IMR-90 (cell line): Measurements from ENCODE around the gene GPRC5C. TPM values are rescaled to one million over a fixed set of nuclear protein-coding genes. Genes with fewer than 3 reads are reported as not detected.

ENCODE experiments used
- ATAC-seq: fragments of 200-7000 bp; cut with Tn5 transposase; 2 replicates; pipeline ENCODE4 v1.9.1; 2020; ENCODE audit warnings: low read depth, mild to moderate bottlenecking, moderate library complexity
- BruUV-seq: library from RNA; stranded (reverse); fragments of 400-500 nt; replicated peaks from 2 replicates; lab custom pipeline; 2021; lab: Mats Ljungman, UMichigan
- CTCF ChIA-PET: fragments of 300-600 bp; formaldehyde crosslinking; extraction: SDS; loops from one replicate; lab custom pipeline; 2021; ENCODE audit warnings: antibody characterized with exemption; lab: Yijun Ruan, JAX
- POLR2A ChIA-PET: fragments of 300-600 bp; sonication (Branson Sonifier 250); formaldehyde crosslinking; loops from one replicate; lab custom pipeline; 2022; ENCODE audit warnings: antibody characterized with exemption; ENCODE audit not compliant: unreplicated experiment; lab: Charles Lee
- DNase-seq: peaks from one replicate; pipeline ENCODE4 v3.0.0; 2013
- H2AFZ ChIP-seq: replicated peaks from 2 replicates; pipeline ENCODE3; 2013; ENCODE audit warnings: low read length, mild to moderate bottlenecking; ENCODE audit not compliant: poor library complexity
- H2AK5ac ChIP-seq: 2 replicates; pipeline ENCODE4 v1.6.1; 2013; ENCODE audit warnings: low read depth, low read length, inconsistent platforms
- H2AK9ac ChIP-seq: replicated peaks from 2 replicates; pipeline ENCODE3; 2013; ENCODE audit warnings: mild to moderate bottlenecking, low read depth, low read length, moderate library complexity; ENCODE audit not compliant: poor library complexity
- H2BK120ac ChIP-seq: 2 replicates; pipeline ENCODE4 v1.6.1; 2013; ENCODE audit warnings: low read depth, low read length, inconsistent platforms
- H2BK15ac ChIP-seq: 3 replicates; pipeline ENCODE4 v1.6.1; 2013; ENCODE audit warnings: low read depth, low read length, inconsistent platforms
- H2BK20ac ChIP-seq: 2 replicates; pipeline ENCODE4 v1.6.1; 2013; ENCODE audit warnings: low read depth, mild to moderate bottlenecking, inconsistent platforms, low read length, moderate library complexity
- H2BK5ac ChIP-seq: 2 replicates; pipeline ENCODE4 v1.6.1; 2013; ENCODE audit warnings: mild to moderate bottlenecking, low read depth, low read length, inconsistent platforms; ENCODE audit not compliant: poor library complexity, severe bottlenecking
- H3K14ac ChIP-seq: replicated peaks from 2 replicates; pipeline ENCODE4 v1.6.1; 2013; ENCODE audit warnings: low read depth, low read length, inconsistent platforms
- H3K18ac ChIP-seq: 2 replicates; pipeline ENCODE4 v1.6.1; 2013; ENCODE audit warnings: low read depth, low read length, control low read depth
- H3K23ac ChIP-seq: 2 replicates; pipeline ENCODE4 v1.6.1; 2013; ENCODE audit warnings: low read depth, low read length, inconsistent platforms
- H3K27ac ChIP-seq: 2 replicates; pipeline ENCODE4 v1.5.1; 2013; ENCODE audit warnings: mild to moderate bottlenecking, control low read depth, low read length; ENCODE audit not compliant: insufficient read depth
- H3K27me3 ChIP-seq: 2 replicates; pipeline ENCODE4 v1.6.1; 2013; ENCODE audit warnings: low read length; ENCODE audit not compliant: control insufficient read depth, insufficient read depth
- H3K36me3 ChIP-seq: 2 replicates; pipeline ENCODE4 v1.6.1; 2013; ENCODE audit warnings: low read length, mixed read lengths; ENCODE audit not compliant: control insufficient read depth, insufficient read depth
- H3K4ac ChIP-seq: 2 replicates; pipeline ENCODE4 v1.6.1; 2013; ENCODE audit warnings: low read depth, low read length, inconsistent platforms
- H3K4me1 ChIP-seq: 2 replicates; pipeline ENCODE4 v1.6.1; 2013; ENCODE audit warnings: low read length, mixed read lengths; ENCODE audit not compliant: control insufficient read depth, insufficient read depth
- H3K4me2 ChIP-seq: 2 replicates; pipeline ENCODE4 v1.6.1; 2013; ENCODE audit warnings: low read depth, mild to moderate bottlenecking, control low read depth, low read length, moderate library complexity
- H3K4me3 ChIP-seq: 2 replicates; pipeline ENCODE4 v1.5.1; 2013; ENCODE audit warnings: low read depth, mild to moderate bottlenecking, control low read depth, low read length, moderate library complexity; ENCODE audit not compliant: insufficient read depth
- H3K56ac ChIP-seq: 2 replicates; pipeline ENCODE4 v1.6.1; 2013; ENCODE audit warnings: low read length, inconsistent platforms; ENCODE audit not compliant: insufficient read depth; ENCODE audit errors: extremely low read depth
- H3K79me1 ChIP-seq, 2 experiments: 2 replicates each; pipeline ENCODE4 v1.6.1; 2013; ENCODE audit warnings: low read length in 2 of 2, inconsistent platforms in 1 of 2, low read depth in 1 of 2
- H3K9ac ChIP-seq: 2 replicates; pipeline ENCODE4 v1.6.1; 2013; ENCODE audit warnings: low read depth, low read length, control low read depth
- H3K9me1 ChIP-seq: 2 replicates; pipeline ENCODE4 v1.6.1; 2013; ENCODE audit warnings: low read length, inconsistent platforms; ENCODE audit not compliant: insufficient read depth
- H3K9me3 ChIP-seq: 2 replicates; pipeline ENCODE4 v1.6.1; 2013; ENCODE audit warnings: low read length; ENCODE audit not compliant: control insufficient read depth, insufficient read depth
- H4K20me1 ChIP-seq: 2 replicates; pipeline ENCODE4 v1.6.1; 2013; ENCODE audit warnings: low read length, inconsistent platforms; ENCODE audit not compliant: insufficient read depth
- H4K5ac ChIP-seq: 2 replicates; pipeline ENCODE4 v1.6.1; 2013; ENCODE audit warnings: mild to moderate bottlenecking, low read depth, low read length, control low read depth
- H4K8ac ChIP-seq, 2 experiments: 2 replicates each; pipeline ENCODE4 v1.6.1; 2013; ENCODE audit warnings: low read depth in 2 of 2, low read length in 2 of 2, control low read depth in 1 of 2, inconsistent platforms in 1 of 2
- H4K91ac ChIP-seq: 2 replicates; pipeline ENCODE4 v1.6.1; 2013; ENCODE audit warnings: low read depth, low read length, inconsistent platforms; ENCODE audit not compliant: insufficient read depth
- BHLHE40 ChIP-seq: fragments of 150-350 bp; IDR thresholded peaks from 2 replicates; pipeline ENCODE4 v1.6.1; 2016; ENCODE audit warnings: mild to moderate bottlenecking, low read depth, low read length
- CEBPB ChIP-seq: IDR thresholded peaks from 2 replicates; pipeline ENCODE4 v1.6.1; 2012; ENCODE audit warnings: low read depth, low read length, improper control_type of control experiment
- CHD1 ChIP-seq: IDR thresholded peaks from 2 replicates; pipeline ENCODE4 v1.6.1; 2012; ENCODE audit warnings: low read depth, low read length, improper control_type of control experiment
- CTCF ChIP-seq: conservative IDR thresholded peaks from 2 replicates; pipeline ENCODE4 v1.5.1; 2012; ENCODE audit warnings: mild to moderate bottlenecking, low read depth, low read length, improper control_type of control experiment
- FOS ChIP-seq: fragments of 150-350 bp; IDR thresholded peaks from 2 replicates; pipeline ENCODE4 v1.6.1; 2016; ENCODE audit warnings: low read depth, low read length
- MAFK ChIP-seq: IDR thresholded peaks from 2 replicates; pipeline ENCODE4 v1.6.1; 2012; ENCODE audit warnings: low read depth, low read length, improper control_type of control experiment
- MAZ ChIP-seq: IDR thresholded peaks from 2 replicates; pipeline ENCODE4 v1.6.1; 2012; ENCODE audit warnings: low read depth, mild to moderate bottlenecking, low read length, improper control_type of control experiment, moderate library complexity, borderline replicate concordance
- MXI1 ChIP-seq: IDR thresholded peaks from 2 replicates; pipeline ENCODE4 v1.6.1; 2012; ENCODE audit warnings: low read depth, mild to moderate bottlenecking, low read length, moderate library complexity, borderline replicate concordance
- NFE2L2 ChIP-seq: fragments of 150-350 bp; IDR thresholded peaks from 2 replicates; pipeline ENCODE4 v1.6.1; 2016; ENCODE audit warnings: low read depth, mild to moderate bottlenecking, low read length
- POLR2A ChIP-seq: IDR thresholded peaks from 2 replicates; pipeline ENCODE4 v1.6.1; 2012; ENCODE audit warnings: mild to moderate bottlenecking, low read depth, low read length
- RAD21 ChIP-seq: IDR thresholded peaks from 2 replicates; pipeline ENCODE4 v1.6.1; 2012; ENCODE audit warnings: low read length, improper control_type of control experiment
- RCOR1 ChIP-seq: IDR thresholded peaks from 2 replicates; pipeline ENCODE4 v1.6.1; 2012; ENCODE audit warnings: mild to moderate bottlenecking, low read length, improper control_type of control experiment; ENCODE audit not compliant: insufficient replicate concordance
- RFX5 ChIP-seq: IDR thresholded peaks from 2 replicates; pipeline ENCODE4 v1.8.0; 2012; ENCODE audit warnings: low read depth, mild to moderate bottlenecking, low read length, moderate library complexity
- SMC3 ChIP-seq: fragments of 150-350 bp; IDR thresholded peaks from 2 replicates; pipeline ENCODE4 v1.6.1; 2016; ENCODE audit warnings: low read depth, mild to moderate bottlenecking, antibody characterized with exemption, low read length, moderate library complexity
- WGBS, 2 experiments: methylation state at CpG; one replicate each; pipeline versions ENCODE4 v1.1.5 to v1.1.7; 2013; ENCODE audit warnings: missing lambda C conversion rate in 2 of 2; ENCODE audit not compliant: insufficient read length in 1 of 2; ENCODE audit errors: extremely low coverage in 2 of 2; 5-methylcytosine and 5-hydroxymethylcytosine counted together
- dilution Hi-C: fragments of 300-500 bp; cut with HindIII; formaldehyde crosslinking; loops from one replicate; pipeline ENCODE4 v1.14.3; 2018; ENCODE audit warnings: low sequenced_read_pairs; ENCODE audit not compliant: unreplicated experiment
- in situ Hi-C: fragments of 300-500 bp; cut with MboI; formaldehyde crosslinking; loops from 3 replicates; pipeline ENCODE4 v1.14.3; 2019; ENCODE audit warnings: low sequenced_read_pairs, inconsistent platforms, mixed read lengths
- intact Hi-C: fragments of 100-400 bp; cut with micrococcal nuclease; formaldehyde crosslinking; loops from 2 replicates; pipeline ENCODE4 v1.10.0; 2022
- polyA plus RNA-seq, 3 experiments: library from polyadenylated mRNA; depleted of rRNA; stranded (reverse); fragments of >200 nt; gene quantifications; 2 replicates each; pipeline ENCODE4 v1.2.3, GENCODE V29; 2012; ENCODE audit warnings: low replicate concordance in 1 of 3
- total RNA-seq: library from RNA; depleted of rRNA; stranded (reverse); fragments of >200 nt; gene quantifications from 2 replicates; pipeline ENCODE4 v1.2.3, GENCODE V29; 2012
- TF ChIP-seq, protein P1 (sequence below): fragments of 150-350 bp; IDR thresholded peaks from 2 replicates; pipeline ENCODE4 v1.6.1; 2016; ENCODE audit warnings: low read depth, mild to moderate bottlenecking, low read length, moderate library complexity, borderline replicate concordance
- TF ChIP-seq, protein P2 (sequence below): fragments of 150-350 bp; IDR thresholded peaks from 2 replicates; pipeline ENCODE4 v1.6.1; 2017; ENCODE audit warnings: mild to moderate bottlenecking, antibody characterized with exemption, low read length, low read depth

GPRC5C gene
- total and polyA plus RNA-seq, 2 of the 4 experiments (the other 2 are of a cell fraction): not detected

DNA sequence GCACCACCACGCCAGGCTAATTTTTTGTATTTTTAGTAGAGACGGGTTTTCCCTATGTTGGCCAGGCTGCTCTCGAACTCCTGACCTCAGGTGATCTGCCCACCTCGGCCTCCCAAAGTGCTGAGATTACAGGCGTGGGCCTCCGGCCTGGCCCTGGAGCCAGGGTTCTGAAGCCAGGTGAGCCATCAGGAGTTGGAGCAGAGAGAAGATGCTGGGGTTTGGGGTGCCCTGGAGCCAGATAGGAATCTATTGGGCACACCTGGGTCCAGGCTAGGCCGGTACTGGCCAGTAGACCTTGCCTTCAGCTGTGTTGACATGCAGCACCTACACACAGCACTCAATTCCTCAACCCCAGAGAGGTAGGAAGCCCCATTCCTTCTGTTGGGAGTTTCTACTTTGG, 29.1 kb downstream of the GPRC5C start:
- no peak overlapping the region for H3K14ac ChIP-seq
- dilution Hi-C loops: no loop called here
- no peak overlapping the region for H3K56ac ChIP-seq
- DNase-seq (no peak), ATAC-seq (no peak)
- no peak overlapping the region for H3K4ac ChIP-seq
- H2AK9ac ChIP-seq: no peak overlapping the region
- WGBS, 2 experiments: no CpG with 5 or more reads among the region's 7 CpGs
- no peak overlapping the region for H3K4me2 ChIP-seq
- H2AK5ac ChIP-seq: no peak overlapping the region
- no peaks in the 10 kb centered on the region for H3K27me3 ChIP-seq
- no peaks in the 10 kb centered on the region for H4K20me1 ChIP-seq
- no peak overlapping the region for H3K27ac ChIP-seq
- no peak for TF ChIP-seq CTCF
- TF ChIP-seq POLR2A: no peak
- TF ChIP-seq FOS: no peak
- no peak for TF ChIP-seq RFX5
- no peak for TF ChIP-seq MAFK
- TF ChIP-seq NFE2L2: no peak
- TF ChIP-seq, protein P1, sequence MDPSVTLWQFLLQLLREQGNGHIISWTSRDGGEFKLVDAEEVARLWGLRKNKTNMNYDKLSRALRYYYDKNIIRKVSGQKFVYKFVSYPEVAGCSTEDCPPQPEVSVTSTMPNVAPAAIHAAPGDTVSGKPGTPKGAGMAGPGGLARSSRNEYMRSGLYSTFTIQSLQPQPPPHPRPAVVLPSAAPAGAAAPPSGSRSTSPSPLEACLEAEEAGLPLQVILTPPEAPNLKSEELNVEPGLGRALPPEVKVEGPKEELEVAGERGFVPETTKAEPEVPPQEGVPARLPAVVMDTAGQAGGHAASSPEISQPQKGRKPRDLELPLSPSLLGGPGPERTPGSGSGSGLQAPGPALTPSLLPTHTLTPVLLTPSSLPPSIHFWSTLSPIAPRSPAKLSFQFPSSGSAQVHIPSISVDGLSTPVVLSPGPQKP: no peak
- TF ChIP-seq RCOR1: no peak
- TF ChIP-seq MXI1: no peak
- TF ChIP-seq MAZ: no peak
- TF ChIP-seq CHD1: no peak
- no peak for TF ChIP-seq SMC3
- TF ChIP-seq, protein P2, sequence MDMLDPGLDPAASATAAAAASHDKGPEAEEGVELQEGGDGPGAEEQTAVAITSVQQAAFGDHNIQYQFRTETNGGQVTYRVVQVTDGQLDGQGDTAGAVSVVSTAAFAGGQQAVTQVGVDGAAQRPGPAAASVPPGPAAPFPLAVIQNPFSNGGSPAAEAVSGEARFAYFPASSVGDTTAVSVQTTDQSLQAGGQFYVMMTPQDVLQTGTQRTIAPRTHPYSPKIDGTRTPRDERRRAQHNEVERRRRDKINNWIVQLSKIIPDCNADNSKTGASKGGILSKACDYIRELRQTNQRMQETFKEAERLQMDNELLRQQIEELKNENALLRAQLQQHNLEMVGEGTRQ: no peak
- TF ChIP-seq BHLHE40: no peak
- TF ChIP-seq CEBPB: no peak
- TF ChIP-seq RAD21: no peak
- no peak overlapping the region for H4K91ac ChIP-seq
- POLR2A ChIA-PET: no interaction called here
- H3K9me1 ChIP-seq: no peaks in the 10 kb centered on the region
- in situ Hi-C loops: no loop called here
- no peak overlapping the region for H2BK120ac ChIP-seq
- H4K5ac ChIP-seq: no peak overlapping the region
- H3K9ac ChIP-seq: no peak overlapping the region
- no TSS peak for BruUV-seq
- H2BK20ac ChIP-seq: no peak overlapping the region
- no peak overlapping the region for H3K4me3 ChIP-seq
- H3K9me3 ChIP-seq: no peaks in the 10 kb centered on the region
- CTCF ChIA-PET: no interaction called here
- intact Hi-C loops: no loop called here
- H3K4me1 ChIP-seq: no peaks in the 10 kb centered on the region
- no peaks in the 10 kb centered on the region for H3K36me3 ChIP-seq
- no peak overlapping the region for H2AFZ ChIP-seq
- H3K79me1 ChIP-seq: no peaks in the 10 kb centered on the region
- no peak overlapping the region for H4K8ac ChIP-seq
- H3K18ac ChIP-seq: no peak overlapping the region
- no peak overlapping the region for H2BK15ac ChIP-seq
- H3K23ac ChIP-seq: no peak overlapping the region
- no peak overlapping the region for H2BK5ac ChIP-seq
